ACC112 (cell line): ENCODE results near the gene METTL25B.

Experiments used
- H2AFZ ChIP-seq: fragments of 200-600 bp; sonication (generic); one replicate; pipeline ENCODE4 v1.6.0; 2017; ENCODE audit warnings: antibody characterized with exemption, low read length; ENCODE audit not compliant: unreplicated experiment
- H3K27ac ChIP-seq: fragments of 200-600 bp; sonication (generic); 2 replicates; pipeline ENCODE4 v1.5.1; 2014; ENCODE audit warnings: low read depth, mild to moderate bottlenecking, antibody characterized with exemption, low read length, moderate library complexity
- H3K27me3 ChIP-seq: fragments of 200-600 bp; sonication (generic); 2 replicates; pipeline ENCODE4 v1.6.1; 2014; ENCODE audit warnings: mild to moderate bottlenecking, antibody characterized with exemption, low read length, moderate library complexity, mixed read lengths; ENCODE audit not compliant: insufficient read depth
- H3K36me3 ChIP-seq: fragments of 200-600 bp; sonication (generic); 2 replicates; pipeline ENCODE4 v1.6.1; 2016; ENCODE audit warnings: mild to moderate bottlenecking, antibody characterized with exemption, low read length, moderate library complexity, mixed read lengths; ENCODE audit not compliant: insufficient read depth
- H3K4me1 ChIP-seq: fragments of 200-600 bp; sonication (generic); one replicate; pipeline ENCODE4 v1.6.1; 2016; ENCODE audit warnings: low read length, mixed read lengths; ENCODE audit not compliant: insufficient read depth, unreplicated experiment, control insufficient read depth
- H3K4me3 ChIP-seq: fragments of 200-600 bp; sonication (generic); 2 replicates; pipeline ENCODE4 v1.5.1; 2014; ENCODE audit warnings: mild to moderate bottlenecking, low read depth, low read length
- H3K79me2 ChIP-seq: fragments of 200-600 bp; sonication (generic); one replicate; pipeline ENCODE4 v1.6.0; 2016; ENCODE audit warnings: low read length; ENCODE audit not compliant: control insufficient read depth, unreplicated experiment, insufficient read depth

Gene METTL25B

DNA sequence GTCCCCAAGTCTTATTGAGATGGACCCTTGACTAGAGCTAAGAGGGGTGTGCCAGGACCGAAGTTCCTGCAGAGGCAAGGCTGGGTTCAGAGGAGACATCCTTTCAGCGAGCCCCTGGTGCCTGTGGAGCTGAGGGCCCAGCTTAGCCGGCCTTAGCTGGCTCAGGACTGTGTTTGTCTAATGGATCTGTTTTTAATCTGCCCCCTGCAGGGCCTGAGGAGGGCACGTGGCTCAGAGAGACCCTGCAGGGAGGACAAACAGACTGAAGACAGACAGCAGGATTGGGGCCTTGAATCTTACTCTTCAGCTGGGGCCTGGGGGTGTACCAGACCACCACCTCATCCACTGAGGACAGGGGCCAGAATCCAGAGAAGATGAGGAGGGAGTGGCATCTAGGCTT is 24.5 kb upstream of the METTL25B start:
- no peak overlapping the region for H2AFZ ChIP-seq
- H3K4me1 ChIP-seq, result peaks cover 33% of the 10 kb centered on the region
- no peaks in the 10 kb centered on the region for H3K27me3 ChIP-seq
- H3K27ac ChIP-seq, result no peak overlapping the region
- H3K79me2 ChIP-seq, result no peaks in the 10 kb centered on the region
- H3K36me3 ChIP-seq, result no peaks in the 10 kb centered on the region
- H3K4me3 ChIP-seq, result peak overlapping the region; percentile 0; the same call in 1 of the 2 replicates

DNA sequence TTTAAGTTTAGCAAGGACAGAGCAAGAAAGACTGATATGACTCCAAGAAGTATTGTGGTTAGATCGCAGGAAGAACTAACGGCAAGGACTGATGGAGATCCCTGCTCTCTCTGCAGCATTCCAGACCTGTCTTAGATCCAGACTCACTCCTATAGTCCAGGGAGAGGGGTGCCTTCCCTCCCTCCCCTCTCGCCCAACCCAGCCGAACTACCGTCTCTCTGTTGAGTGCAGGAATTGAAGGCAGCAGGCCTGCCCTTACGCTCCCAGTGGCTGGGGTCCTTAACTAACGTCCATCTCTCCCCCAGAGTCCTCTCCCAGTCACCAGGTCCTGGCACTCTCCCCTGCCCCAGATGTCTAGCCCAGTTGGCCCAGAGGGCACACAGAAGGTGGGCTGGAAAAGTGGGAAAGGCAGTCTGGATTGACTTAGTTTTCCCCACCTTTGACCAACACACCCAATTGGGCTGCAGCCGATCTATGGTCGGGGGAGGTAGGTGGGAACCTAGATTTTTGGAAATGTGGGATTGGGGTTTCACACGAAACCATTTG is 24.0 kb upstream of the METTL25B start:
- Histone ChIP-seq H3K4me1 (peaks cover 37% of the 10 kb centered on the region), H3K27me3 (no peaks in the 10 kb centered on the region), H2AFZ (no peak overlapping the region), H3K4me3 (peak overlapping the region; percentile 71), H3K79me2 (no peaks in the 10 kb centered on the region), H3K27ac (no peak overlapping the region), H3K36me3 (no peaks in the 10 kb centered on the region)

DNA sequence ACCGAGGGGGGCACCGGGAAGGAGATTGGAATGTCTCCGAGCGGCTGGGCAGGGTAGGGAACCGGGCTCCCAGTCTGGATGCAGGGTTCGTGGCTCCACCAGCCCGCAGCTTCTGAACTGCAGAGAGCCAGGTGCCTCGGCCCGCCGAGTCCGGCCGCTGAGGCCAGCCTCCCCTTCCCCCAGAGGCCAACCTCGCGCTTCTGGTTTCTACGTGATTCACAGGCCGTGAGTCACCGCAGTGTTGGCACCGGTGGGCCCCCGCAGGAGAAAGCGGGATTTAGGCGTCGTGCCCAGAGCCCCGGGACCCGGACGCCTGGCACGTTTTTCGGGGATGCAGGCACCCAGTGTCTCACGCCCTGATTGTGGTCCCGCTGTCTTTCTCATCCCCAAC is 23.3 kb upstream of the METTL25B start:
- peaks cover 44% of the 10 kb centered on the region for H3K4me1 ChIP-seq
- no peaks in the 10 kb centered on the region for H3K79me2 ChIP-seq
- no peaks in the 10 kb centered on the region for H3K27me3 ChIP-seq
- H3K36me3 ChIP-seq, result no peaks in the 10 kb centered on the region
- H3K27ac ChIP-seq, result no peak overlapping the region
- H3K4me3 ChIP-seq, result peak overlapping the region; percentile 71
- H2AFZ ChIP-seq, result peak overlapping the region; percentile 18

DNA sequence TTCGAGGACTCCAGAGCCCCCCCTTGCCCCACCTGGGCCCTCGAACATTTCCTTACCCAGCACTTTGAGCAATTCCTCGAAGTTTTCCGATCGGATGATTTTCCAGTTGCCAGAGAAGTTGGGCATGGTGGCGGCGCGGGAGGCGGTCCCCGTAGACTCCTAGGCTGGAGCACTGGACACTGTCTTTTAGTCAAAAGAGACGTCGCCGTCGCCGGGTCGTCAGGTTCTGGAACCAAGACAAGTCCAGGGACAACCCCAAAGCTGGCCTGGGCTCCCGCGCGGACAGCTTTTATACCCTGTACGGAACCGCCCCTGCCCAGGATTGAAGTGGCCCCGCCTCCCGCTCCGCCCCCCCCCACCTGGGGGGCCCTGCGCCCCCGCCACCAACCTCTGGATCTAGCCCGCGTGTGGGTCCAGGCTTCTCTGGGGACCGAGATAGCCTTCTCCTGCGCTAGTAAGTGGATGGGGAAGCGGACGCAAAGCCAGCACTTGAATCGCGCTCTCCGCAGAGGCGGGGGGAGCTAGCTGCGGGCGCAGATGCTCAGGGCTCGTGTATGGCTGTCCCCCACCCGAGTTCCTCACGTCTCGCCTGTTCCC is 22.9 kb upstream of the METTL25B start, which contains the start of gene CRABP2:
CRABP2 (minus strand) TSS at position 263 of the 597 bp plus-strand sequence; CDS start at position 126, 137 bp downstream.
- no peak within 1 kb of the TSS for H3K27ac ChIP-seq
- no peaks in the 10 kb centered on the region for H3K27me3 ChIP-seq
- H3K79me2 ChIP-seq, result no peaks in the 10 kb centered on the region
- H3K4me3 ChIP-seq, result peak within 1 kb of the TSS; percentile 71
- H3K36me3 ChIP-seq, result no peaks in the 10 kb centered on the region
- H3K4me1 ChIP-seq, result peaks cover 49% of the 10 kb centered on the region
- peak within 1 kb of the TSS; percentile 27 for H2AFZ ChIP-seq

DNA sequence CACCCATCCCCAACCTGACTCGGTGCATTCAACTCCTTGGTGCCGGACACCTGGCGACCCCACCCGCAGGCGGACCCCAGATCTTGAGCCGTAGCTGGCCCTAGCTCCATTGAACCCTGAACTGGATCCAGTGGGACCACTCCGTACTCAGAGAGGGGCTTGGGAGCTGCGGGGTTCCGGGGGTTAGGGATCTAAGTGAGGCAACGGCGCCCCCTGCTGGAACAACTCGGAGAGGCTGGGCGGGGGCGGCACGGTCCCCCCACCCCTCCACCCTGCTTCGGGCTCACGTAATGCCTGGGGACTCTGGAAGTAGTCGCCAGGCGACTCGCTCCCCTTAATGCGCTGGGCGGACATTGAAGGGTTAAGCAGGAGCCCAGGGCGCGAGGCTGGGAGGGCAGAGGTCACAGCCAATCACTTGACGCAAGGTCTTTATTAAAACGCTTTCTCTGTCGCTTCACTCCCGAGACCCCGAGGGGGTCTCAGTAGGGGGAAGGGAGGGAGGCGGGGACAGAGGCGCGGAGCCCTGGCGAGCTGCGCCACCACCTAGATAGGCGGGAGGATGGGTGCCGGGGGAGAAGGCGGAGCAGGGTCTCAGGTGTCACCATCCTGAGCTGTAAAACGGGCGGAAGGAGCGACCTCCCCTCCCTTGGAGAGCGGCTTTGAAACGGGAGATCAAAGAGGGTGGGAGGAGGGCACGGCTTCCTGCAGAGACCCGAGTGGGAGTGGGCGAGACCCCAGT is 22.2 kb upstream of the METTL25B start:
- Histone ChIP-seq H3K36me3 (no peaks in the 10 kb centered on the region), H3K4me3 (peak overlapping the region; percentile 71), H2AFZ (peak overlapping the region; percentile 27), H3K4me1 (peaks cover 56% of the 10 kb centered on the region), H3K27me3 (no peaks in the 10 kb centered on the region), H3K27ac (no peak overlapping the region), H3K79me2 (no peaks in the 10 kb centered on the region)

DNA sequence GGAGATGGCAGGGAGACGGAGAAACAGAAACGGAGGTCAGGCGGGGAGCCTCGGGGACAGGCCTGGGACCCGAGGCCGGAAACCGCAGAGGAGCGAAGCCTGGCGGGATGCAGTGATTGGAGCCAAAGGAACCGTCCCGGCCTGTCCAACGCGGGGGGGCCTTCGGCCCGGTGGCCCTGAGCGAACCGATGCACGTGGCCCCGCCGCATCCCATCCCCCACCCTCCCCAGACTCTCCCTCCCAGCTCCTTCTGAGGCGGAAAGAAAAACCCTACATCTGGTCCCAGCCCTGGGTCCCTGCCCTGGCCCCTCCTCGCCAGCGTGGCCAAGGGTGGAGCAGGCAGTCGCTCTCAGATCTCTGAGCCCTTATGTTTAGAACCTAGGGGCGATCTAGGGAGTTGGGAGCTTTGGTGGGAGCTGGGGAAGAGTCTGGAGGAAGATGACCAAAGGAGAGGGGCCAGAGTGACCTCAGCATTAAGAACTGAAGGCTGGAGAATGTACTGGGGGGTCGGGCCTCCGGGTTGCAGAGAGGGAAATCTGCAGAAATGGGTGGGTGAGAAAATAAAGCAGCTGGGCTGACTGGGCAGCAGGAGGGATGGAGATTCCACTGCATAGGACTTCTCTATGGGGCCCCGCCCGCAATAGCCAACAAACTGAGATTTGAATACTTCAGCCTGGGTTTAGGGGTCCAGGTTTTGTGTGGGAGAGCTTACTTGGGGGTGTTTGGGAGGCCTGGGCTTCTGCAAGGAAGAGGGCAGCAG is 21.4 kb upstream of the METTL25B start:
- Histone ChIP-seq H3K27me3 (no peaks in the 10 kb centered on the region), H3K4me3 (peak overlapping the region; percentile 71), H3K36me3 (no peaks in the 10 kb centered on the region), H3K27ac (no peak overlapping the region), H2AFZ (peak overlapping the region; percentile 27), H3K4me1 (peaks cover 61% of the 10 kb centered on the region), H3K79me2 (no peaks in the 10 kb centered on the region)

DNA sequence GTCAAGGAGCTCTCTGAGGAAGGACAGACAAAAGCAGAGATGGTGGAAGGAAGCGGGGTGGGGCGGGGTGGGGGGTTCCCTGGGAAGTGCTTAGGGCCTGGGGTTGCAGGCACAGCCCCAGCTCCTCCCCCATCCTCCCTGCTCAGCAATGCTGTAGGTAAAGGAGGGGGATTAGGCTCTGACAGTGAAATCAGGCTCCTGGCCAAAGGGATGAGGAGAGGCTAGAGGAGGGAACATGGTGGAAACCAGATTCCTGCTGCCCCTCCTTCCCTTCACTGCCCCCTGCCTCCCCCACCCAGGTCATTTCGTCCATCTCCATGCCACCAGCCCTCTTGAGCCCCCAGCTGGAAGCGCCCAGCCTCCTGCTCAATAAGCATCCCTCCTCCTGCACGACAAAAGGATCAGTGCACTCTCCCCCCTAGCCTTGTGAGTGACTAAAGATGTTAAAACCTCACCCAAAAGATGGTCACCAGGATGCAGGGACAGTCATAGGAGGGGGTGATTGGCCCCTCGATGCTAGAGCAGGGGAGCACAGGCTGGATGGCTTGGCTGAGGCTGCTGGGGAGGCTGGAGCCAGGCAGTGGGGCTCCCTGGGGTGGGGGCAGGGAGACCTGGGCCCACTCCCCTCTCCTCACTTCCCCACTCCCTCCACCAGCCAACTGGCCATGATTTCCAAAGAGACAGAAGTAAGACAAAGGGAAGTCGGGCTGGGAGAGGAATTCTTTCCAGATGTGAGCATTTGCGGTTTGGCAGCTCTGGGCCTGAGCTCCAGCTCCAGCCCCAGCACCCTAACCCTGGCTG is 20.7 kb upstream of the METTL25B start:
- H3K27ac ChIP-seq, result no peak overlapping the region
- H3K79me2 ChIP-seq, result no peaks in the 10 kb centered on the region
- peaks cover 63% of the 10 kb centered on the region for H3K4me1 ChIP-seq
- H3K27me3 ChIP-seq, result no peaks in the 10 kb centered on the region
- no peak overlapping the region for H2AFZ ChIP-seq
- no peaks in the 10 kb centered on the region for H3K36me3 ChIP-seq
- H3K4me3 ChIP-seq, result no peak overlapping the region

DNA sequence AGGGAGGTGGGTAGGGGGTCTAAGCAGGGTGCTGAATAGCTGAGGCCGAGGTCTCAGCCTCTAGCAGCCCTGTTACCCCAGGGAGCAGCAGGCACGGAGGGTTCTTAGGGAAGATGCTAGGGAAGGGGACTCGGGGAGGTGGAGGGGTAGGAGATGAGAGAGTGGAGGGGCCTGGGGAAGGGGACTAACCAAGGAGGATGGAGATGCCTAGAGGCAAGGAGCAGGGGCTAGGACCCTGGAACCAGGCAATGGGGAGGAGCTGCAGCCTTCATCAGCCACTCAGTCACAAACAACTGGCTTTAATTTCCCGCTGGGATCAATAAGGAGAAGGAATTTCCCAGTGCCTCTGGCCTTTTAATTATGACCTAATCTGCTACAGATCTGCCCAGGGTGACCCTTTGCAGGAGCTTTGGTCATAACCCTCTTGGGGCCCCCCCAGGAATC is 20.0 kb upstream of the METTL25B start:
- Histone ChIP-seq H3K36me3 (no peaks in the 10 kb centered on the region), H3K79me2 (no peaks in the 10 kb centered on the region), H3K4me1 (peaks cover 68% of the 10 kb centered on the region), H3K27ac (no peak overlapping the region), H3K4me3 (no peak overlapping the region), H3K27me3 (no peaks in the 10 kb centered on the region), H2AFZ (no peak overlapping the region)

DNA sequence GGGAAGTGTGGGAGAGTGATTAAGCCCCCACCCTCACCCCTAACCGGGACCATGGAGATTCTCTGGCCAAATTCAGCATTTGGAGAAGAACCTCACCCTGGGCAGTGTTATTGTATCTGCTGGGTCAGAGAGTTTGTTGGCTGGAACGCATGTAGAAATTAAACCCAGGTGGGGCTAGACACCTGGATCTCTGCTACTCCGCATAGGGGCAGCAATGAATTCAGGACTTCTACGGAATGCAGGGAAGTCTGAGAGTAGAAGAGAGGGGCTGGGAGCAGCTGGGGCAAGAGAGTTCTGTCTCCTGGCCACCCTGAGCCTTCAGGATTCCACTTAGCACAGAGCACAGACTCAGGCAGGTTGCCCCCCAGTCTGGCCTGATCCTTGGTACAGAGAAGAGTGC is 19.2 kb upstream of the METTL25B start:
- Histone ChIP-seq H3K36me3 (no peaks in the 10 kb centered on the region), H3K27me3 (no peaks in the 10 kb centered on the region), H3K4me3 (no peak overlapping the region), H3K27ac (no peak overlapping the region), H2AFZ (no peak overlapping the region), H3K4me1 (peaks cover 68% of the 10 kb centered on the region), H3K79me2 (no peaks in the 10 kb centered on the region)
